ENCODE data around the gene SMIM33. TPM values are rescaled to one million over a fixed set of nuclear protein-coding genes. Genes with fewer than 3 reads are reported as not detected.

The SMIM33 gene
- total RNA-seq, 1 experiment from 2014 or later = not detected

DNA sequence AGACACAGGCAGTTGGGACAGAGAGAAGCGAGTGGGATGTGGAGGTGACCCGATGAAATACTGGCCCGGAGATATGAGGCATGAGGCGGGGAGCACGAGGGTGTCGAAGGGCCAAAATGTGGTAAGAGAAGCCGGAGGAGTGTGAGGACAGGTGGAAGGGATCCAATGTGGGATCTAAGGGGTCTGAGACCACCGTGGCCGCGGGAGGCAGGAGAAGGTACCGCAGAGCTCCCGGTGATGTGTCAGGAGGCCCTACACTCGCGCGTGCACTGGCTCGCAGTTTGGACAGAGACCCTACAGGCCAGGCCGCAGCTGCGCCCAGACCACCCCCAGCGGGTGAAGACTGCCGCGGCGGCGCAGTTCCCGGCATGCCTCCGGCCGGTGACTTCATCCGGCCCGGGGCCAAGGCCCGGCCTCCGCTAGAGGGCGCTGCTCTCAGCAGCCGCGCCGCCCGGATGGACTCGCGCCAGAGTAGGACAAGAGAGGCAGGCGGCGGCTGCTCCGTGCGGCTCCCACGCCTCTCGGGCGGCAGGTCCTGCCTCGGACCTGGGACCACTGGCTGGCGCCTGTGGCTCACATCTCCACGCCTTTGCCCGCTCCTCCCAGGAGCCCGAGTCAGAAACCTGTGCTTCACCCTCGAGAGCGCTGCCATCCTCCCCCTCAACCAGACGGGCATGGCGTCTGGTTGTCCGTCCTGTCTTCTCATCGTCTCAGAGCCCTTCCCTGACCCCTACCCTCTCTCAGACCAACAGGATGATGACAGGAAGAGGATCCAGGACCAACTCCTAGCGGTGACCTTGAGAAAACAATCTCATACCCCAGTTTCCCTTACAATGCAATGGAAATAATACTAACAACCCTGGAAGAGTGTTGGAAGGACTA lies 47.1 kb downstream of the SMIM33 start:
- POLR2A ChIA-PET = interaction anchor here (0.7 to 1.7 kb wide), 5 partner anchors 11 to 102 kb away, joined by 3 to 13 read pairs (median 4); partner anchors contain the start of genes STING1 and UBE2D2
- DNase-seq (ENCODE audit: unreplicated experiment) = peak; percentile 91
- intact Hi-C loops (cut with micrococcal nuclease) = loop anchor here (1.0 to 5.0 kb wide), 4 partner anchors 45 to 249 kb away; no protein-coding TSS in a partner anchor
- Mint-ChIP-seq H3K36me3 (ENCODE audit: insufficient read depth, unreplicated experiment) (peaks cover 4% of the 10 kb centered on the region), H3K4me3 (ENCODE audit: unreplicated experiment) (peak overlapping the region; percentile 81), H3K27me3 (ENCODE audit: insufficient read depth, unreplicated experiment) (no peaks in the 10 kb centered on the region), H3K27ac (ENCODE audit: low read depth, unreplicated experiment) (peak overlapping the region; percentile 87), H3K9me3 (ENCODE audit: unreplicated experiment) (no peaks in the 10 kb centered on the region), H3K4me1 (ENCODE audit: insufficient read depth, unreplicated experiment) (peaks cover 16% of the 10 kb centered on the region)
- CTCF ChIA-PET = interaction anchor here (0.5 to 9.6 kb wide), 31 partner anchors 11 to 1229 kb away, joined by 3 to 434 read pairs (median 4); partner anchors contain the start of genes DNAJC18 and STING1
- BruUV-seq (replicated peaks) = TSS peak; percentile 21
- TF ChIP-seq, protein P1, sequence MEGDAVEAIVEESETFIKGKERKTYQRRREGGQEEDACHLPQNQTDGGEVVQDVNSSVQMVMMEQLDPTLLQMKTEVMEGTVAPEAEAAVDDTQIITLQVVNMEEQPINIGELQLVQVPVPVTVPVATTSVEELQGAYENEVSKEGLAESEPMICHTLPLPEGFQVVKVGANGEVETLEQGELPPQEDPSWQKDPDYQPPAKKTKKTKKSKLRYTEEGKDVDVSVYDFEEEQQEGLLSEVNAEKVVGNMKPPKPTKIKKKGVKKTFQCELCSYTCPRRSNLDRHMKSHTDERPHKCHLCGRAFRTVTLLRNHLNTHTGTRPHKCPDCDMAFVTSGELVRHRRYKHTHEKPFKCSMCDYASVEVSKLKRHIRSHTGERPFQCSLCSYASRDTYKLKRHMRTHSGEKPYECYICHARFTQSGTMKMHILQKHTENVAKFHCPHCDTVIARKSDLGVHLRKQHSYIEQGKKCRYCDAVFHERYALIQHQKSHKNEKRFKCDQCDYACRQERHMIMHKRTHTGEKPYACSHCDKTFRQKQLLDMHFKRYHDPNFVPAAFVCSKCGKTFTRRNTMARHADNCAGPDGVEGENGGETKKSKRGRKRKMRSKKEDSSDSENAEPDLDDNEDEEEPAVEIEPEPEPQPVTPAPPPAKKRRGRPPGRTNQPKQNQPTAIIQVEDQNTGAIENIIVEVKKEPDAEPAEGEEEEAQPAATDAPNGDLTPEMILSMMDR (IDR thresholded peaks at IDR 0.05; ENCODE audit: unreplicated experiment) = peak; percentile 99

Other genes starting within 250 kb of the SMIM33 start
- 152 and 159 TPM in 2 replicates for gene MATR3, start 177.3 kb upstream of the SMIM33 start, total RNA-seq (2022)
- gene PAIP2, start 129.2 kb upstream of the SMIM33 start, total RNA-seq (2022) = 104 and 108 TPM in 2 replicates
- gene SLC23A1, start 87.7 kb upstream of the SMIM33 start, total RNA-seq (2022) = not detected in 2 replicates
- not detected in 2 replicates for gene MZB1, start 81.1 kb upstream of the SMIM33 start, total RNA-seq (2022)
- 2.3 and 3.1 TPM in 2 replicates for gene PROB1, start 75.9 kb upstream of the SMIM33 start, total RNA-seq (2022)
- gene SPATA24, start 66.9 kb upstream of the SMIM33 start, total RNA-seq (2022) = 9.8 and 11.6 TPM in 2 replicates
- 14.1 and 15.1 TPM in 2 replicates for gene DNAJC18, start 31.5 kb upstream of the SMIM33 start, total RNA-seq (2022)
- gene ECSCR, start 8.3 kb upstream of the SMIM33 start, total RNA-seq (2022) = not detected in 2 replicates
- 33.1 and 35.1 TPM in 2 replicates for gene STING1, start 11.8 kb downstream of the SMIM33 start, total RNA-seq (2022)
- 306 and 329 TPM in 2 replicates for gene UBE2D2, start 90.3 kb downstream of the SMIM33 start, total RNA-seq (2022)
- gene CXXC5, start 177.3 kb downstream of the SMIM33 start, total RNA-seq (2022) = 7.8 and 10.9 TPM in 2 replicates

Data from MCF 10A (cell line).